ENCODE data around the gene CES1. TPM values are rescaled to one million over a fixed set of nuclear protein-coding genes. Genes with fewer than 3 reads are reported as not detected.
"Not testable (repeated sequence)": the region's sequence is repeated elsewhere in the genome, so short reads cannot be mapped to it uniquely, and the experiment has no call there.

The CES1 gene
- total RNA-seq: 2.9 TPM

GRCh38 chr16:55832773-55833691 lies at the start of gene CES1:
Gene CES1 (minus strand): TSS chr16:55833096. CDS start chr16:55833055, 41 bp downstream.
- DNase-seq: no peak

- DNase-seq: no peak
Measured at GRCh38 chr16:55876854-55877253, 44.0 kb upstream of the CES1 start.

DNA sequence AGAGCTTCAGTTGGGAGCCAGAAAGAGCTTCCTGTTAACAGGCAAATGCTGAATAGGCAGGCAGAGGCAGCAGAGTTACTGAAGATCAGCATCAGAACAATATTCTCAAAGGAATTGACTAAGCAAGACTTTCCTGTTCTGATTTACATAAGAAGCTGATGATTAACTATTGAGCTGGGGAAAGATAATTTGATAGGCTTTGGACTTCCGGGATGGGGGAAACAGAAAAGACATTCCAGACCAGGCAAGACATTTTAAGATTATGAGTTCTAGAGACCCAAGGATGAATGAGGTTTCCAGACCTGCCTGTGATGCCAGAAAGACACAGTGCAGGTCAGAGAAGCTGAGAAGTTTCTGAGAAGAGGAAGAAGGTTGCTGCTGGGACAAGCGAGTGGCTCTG lies 42.4 kb upstream of the CES1 start, which contains the start of gene CES5A:
CES5A (minus strand) TSS at position 101 of the 400 bp plus-strand sequence. CDS start 152 bp downstream, outside the sequence.
- no peak for DNase-seq

GRCh38 chr16:55873122-55873521 lies 40.2 kb upstream of the CES1 start:
- no peak for DNase-seq

DNA sequence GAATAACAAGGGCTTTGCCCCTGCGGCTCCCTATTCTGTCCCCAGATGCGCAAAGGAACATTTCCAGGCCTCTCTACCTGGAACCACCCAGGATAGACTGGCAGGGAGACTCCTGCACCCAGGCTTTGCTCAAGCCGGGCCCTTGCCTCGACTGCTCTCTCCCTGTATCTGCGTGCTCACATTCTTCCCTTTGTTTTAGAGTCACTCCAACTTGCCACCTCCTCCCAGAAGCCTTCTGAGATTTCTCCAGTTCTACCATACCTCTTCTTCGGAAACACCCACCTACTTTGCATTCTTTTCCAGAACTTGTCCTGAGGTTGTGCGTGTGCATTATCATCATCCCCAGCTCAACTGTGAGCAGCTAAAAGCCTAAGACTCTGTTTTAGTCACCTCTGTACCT lies 39.2 kb upstream of the CES1 start:
- no peak for DNase-seq

GRCh38 chr16:55871411-55872038 lies 38.6 kb upstream of the CES1 start:
- no peak for DNase-seq

- DNase-seq: no peak
Measured at GRCh38 chr16:55868980-55869379, 36.1 kb upstream of the CES1 start.

DNA sequence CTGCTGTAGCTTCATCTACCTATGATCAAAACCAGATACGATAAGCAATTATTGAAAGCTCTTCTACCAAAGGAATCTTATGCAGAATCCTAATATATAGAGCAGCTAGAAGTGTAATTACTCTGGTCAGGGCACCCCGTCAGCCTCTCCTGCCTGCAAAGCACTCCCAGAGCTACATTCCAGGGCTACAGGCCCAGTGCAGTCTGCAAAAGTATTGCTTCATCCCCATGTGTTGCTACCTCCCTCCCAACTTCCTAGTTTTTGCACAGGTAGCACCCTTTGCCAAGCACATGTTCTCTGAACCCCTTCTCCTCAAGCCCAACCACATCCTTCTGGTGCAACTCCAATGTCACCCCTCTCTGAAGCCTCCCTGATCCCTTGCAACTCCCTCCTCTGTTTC lies 35.2 kb upstream of the CES1 start:
- DNase-seq: no peak

GRCh38 chr16:55861288-55861687 lies 28.4 kb upstream of the CES1 start:
- no peak for DNase-seq

DNA sequence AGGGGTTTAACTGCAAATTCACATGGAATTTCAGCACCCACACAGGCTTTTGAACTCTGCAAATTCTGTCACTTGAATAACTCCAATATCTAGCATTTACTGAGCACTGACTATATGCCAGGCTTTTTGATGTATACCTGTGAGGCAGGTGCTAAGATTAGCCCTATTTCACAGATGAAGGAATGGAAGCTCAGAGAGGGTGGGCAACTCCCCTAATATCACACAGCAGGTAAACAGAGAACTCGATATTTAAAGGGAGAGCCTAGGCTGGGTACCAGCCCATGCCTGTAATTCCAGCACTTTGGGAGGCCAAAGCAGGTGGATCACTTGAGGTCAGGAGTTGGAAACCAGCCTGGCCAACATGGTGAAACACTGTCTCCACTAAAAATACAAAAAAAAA lies 24.8 kb upstream of the CES1 start:
- not testable (repeated sequence) for DNase-seq

GRCh38 chr16:55856950-55857349 lies 24.1 kb upstream of the CES1 start:
- no peak for DNase-seq

GRCh38 chr16:55853114-55853513 lies 20.2 kb upstream of the CES1 start:
- no peak for DNase-seq

DNA sequence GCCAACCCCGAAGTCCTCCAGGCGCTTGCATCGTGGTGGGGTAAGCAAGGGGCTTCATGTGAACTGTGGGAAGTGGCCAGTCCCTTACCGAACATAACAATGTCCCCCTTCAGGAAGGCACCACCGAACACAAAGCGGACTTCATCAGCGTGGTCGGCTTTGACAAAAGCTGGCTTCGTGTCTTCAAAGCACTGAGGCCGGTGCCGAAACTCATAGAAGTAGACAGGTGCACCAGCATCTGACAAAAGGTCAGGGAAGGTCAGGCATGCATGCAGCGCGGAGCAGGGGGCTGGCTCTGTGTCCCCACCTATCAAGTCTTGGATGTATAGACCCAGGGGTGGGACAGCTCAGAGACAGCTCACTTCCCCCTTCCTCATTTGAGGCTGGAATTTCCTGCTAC lies 16.6 kb upstream of the CES1 start:
- DNase-seq: no peak

GRCh38 chr16:55846598-55847346 lies 13.9 kb upstream of the CES1 start:
- no peak for DNase-seq

DNA sequence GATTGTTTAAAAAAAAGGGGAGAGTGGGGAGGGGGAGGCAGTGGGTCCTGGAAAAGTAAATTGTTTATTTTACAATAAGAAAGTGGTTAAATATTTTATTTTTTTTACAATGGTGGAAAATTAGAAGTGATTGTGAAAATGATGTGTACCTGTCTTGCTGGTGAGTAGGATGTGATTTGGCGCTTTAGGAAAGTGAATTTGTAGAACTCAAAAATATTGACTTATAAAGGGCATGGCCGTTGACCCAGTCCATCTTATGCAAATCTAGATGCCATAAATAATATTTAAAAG lies 10.2 kb upstream of the CES1 start:
- no peak for DNase-seq

DNA sequence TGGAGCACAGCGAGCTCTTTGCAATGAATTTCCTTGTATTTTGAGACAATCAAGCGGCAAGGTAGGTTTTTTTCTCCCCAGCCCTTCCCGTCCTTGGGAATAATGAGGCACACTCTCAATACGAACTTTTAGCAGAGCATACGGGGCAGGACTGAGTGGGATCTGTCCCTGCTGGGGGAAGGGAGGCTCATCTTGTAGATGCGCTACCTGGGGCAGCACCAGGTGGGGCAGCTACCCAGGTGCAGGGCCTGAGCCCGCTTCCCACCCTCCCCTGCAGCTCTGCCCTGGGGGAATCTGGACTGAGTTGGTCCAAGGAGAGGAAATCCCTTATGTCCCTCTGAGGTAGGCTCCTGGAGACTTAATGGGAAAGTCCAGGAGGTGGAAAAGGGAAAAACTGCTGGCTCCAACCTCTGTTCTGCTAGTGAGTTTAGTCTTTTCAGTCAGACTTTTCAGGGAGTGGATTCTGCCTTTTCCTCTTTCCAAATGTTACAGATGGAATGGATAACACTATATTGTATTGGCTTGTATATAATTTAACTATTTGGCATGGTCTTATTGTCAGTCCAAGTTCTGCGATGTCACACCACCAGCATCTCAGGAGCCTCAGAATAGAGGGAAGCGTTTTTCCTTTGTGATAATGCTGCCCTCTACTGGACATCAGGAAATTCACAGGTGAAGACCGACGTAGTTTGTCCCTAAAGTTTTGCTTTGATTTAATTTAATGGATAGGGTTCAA lies 9.6 kb upstream of the CES1 start:
- DNase-seq: peak; percentile 52

GRCh38 chr16:55839115-55839514 lies 6.2 kb upstream of the CES1 start:
- DNase-seq: no peak

DNA sequence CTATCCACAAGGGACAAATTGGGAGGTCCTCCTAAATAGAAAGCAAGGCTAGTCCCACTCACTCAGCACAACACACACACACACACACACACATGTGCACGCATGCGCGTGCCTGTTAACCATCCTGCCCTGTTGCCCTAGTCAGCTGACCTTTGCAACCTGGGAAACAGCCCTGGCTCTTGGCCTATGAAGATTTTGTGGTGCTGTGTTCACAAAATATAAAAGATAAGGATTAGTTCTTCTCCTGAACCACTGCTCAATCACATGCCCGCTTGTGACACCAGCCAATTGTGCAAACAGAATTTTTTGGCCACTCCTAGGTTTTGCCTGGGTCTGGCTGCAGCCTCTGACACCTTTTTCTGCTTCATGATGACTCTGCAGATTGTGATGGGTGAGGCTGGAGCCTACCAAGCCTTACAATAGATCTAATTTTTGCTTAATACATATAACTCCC lies 3.3 kb upstream of the CES1 start:
- DNase-seq: no peak

- no peak for DNase-seq
Measured at GRCh38 chr16:55835581-55835980, 2.7 kb upstream of the CES1 start.

DNA sequence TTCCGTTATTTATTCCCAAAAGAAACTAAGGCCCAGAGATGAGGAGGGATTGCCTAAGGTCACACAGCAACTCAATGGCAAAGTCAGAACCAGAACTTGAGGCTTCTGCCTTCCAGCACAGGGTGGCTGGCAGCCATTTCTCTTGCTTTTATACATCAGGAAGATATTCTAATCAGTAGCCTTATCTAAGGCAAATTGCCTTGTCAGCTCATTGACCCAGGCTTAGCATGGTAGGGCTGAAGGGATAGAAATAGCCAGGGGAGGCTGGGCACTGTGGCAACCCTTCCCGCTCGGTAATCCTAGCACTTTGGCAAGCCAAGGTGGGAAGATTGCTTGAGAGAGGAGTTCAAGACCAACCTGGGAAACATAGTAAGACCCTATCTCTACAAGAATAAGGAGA lies 2.3 kb upstream of the CES1 start:
- DNase-seq: not testable (repeated sequence)

GRCh38 chr16:55834049-55834448 lies 1.2 kb upstream of the CES1 start:
- DNase-seq: no peak

- no peak for DNase-seq
Measured at GRCh38 chr16:55832425-55832772, 497 bp downstream of the CES1 start.

Data from skin of body (tissue), 2 donors.